Gastroesophageal sphincter (tissue), 4 donors: ENCODE measurements around the gene PTPRG. TPM values are rescaled to one million over a fixed set of nuclear protein-coding genes. Genes with fewer than 3 reads are reported as not detected.

Experiments
- ATAC-seq: fragments of 150-250 bp; one replicate; pipeline ENCODE4 v1.9.1; 2016; ENCODE audit warnings: mild to moderate bottlenecking, moderate library complexity
- H3K27ac ChIP-seq, 4 donors: fragments of 200-600 bp; sonication (generic) in 3 of 4; 1 replicate in 3 of 4; 2 replicates in 1 of 4; pipeline ENCODE4 v1.5.1; 2016 to 2019
- H3K27me3 ChIP-seq: fragments of 200-600 bp; sonication (generic); one replicate; pipeline ENCODE4 v1.5.1; 2019
- H3K36me3 ChIP-seq, 2 donors: fragments of 200-600 bp; sonication (generic); one replicate each; pipeline ENCODE4 v1.5.1; 2019; ENCODE audit warnings: control low read depth in 1 of 2
- H3K4me1 ChIP-seq, 3 donors: fragments of 200-600 bp; sonication (generic); 1 replicate in 2 of 3; 2 replicates in 1 of 3; pipeline ENCODE4 v1.5.1; 2016 to 2019; ENCODE audit warnings: control low read depth in 2 of 3
- H3K4me3 ChIP-seq, 2 donors: fragments of 200-600 bp; sonication (generic); one replicate each; pipeline ENCODE4 v1.5.1; 2019; ENCODE audit warnings: mild to moderate bottlenecking in 1 of 2, moderate library complexity in 1 of 2
- H3K9me3 ChIP-seq, 3 donors: fragments of 200-600 bp; sonication (generic); one replicate each; pipeline ENCODE4 v1.5.1; 2017 to 2019; ENCODE audit warnings: control low read depth in 2 of 3
- CTCF ChIP-seq, 4 experiments: fragments of 200-600 bp in 2 of 4; fragments of 450-650 bp in 2 of 4; sonication (generic) in 1 of 4; IDR thresholded peaks; one replicate each; pipeline ENCODE4 v1.5.1; 2017 to 2019; ENCODE audit warnings: antibody characterized with exemption in 4 of 4, mild to moderate bottlenecking in 2 of 4, moderate library complexity in 2 of 4
- EP300 ChIP-seq: sonication (generic); formaldehyde crosslinking; IDR thresholded peaks from one replicate; pipeline ENCODE4 v1.6.1; 2017; ENCODE audit warnings: antibody characterized with exemption, mild to moderate bottlenecking
- POLR2A ChIP-seq, 2 donors: fragments of 450-650 bp; IDR thresholded peaks; one replicate each; pipeline ENCODE4 v1.6.1; 2017; ENCODE audit warnings: antibody characterized with exemption in 2 of 2, mild to moderate bottlenecking in 2 of 2, moderate library complexity in 1 of 2
- POLR2AphosphoS5 ChIP-seq: sonication (generic); formaldehyde crosslinking; IDR thresholded peaks from one replicate; pipeline ENCODE4 v1.6.1; 2017; ENCODE audit warnings: antibody characterized with exemption
- WGBS, 2 donors: methylation state at CpG; one replicate each; pipeline ENCODE4 v1.1.5; 2018; ENCODE audit warnings: low coverage in 1 of 2; 5-methylcytosine and 5-hydroxymethylcytosine counted together
- total RNA-seq, 4 donors: library from RNA; depleted of rRNA; stranded (reverse); fragments of >200 nt; gene quantifications; one replicate each; pipeline ENCODE4 v1.1.0, GENCODE V29; 2016

Gene PTPRG
- total RNA-seq, 4 donors from 2014 or later: 48.7 to 81.9 (median 52.8) TPM

- Histone ChIP-seq H3K9me3 (no peaks in the 10 kb centered on the region), H3K27ac (no peak overlapping the region), H3K4me1 (peaks cover 0 to 44% (median 6%) of the 10 kb centered on the region in 3 donors), H3K36me3 (no peaks in the 10 kb centered on the region), H3K4me3 (no peak overlapping the region), H3K27me3 (no peaks in the 10 kb centered on the region)
- 43 to 70% methylated on average over 4 to 7 of the region's 7 CpGs for WGBS, 2 donors
- TF ChIP-seq POLR2A (IDR thresholded peaks at IDR 0.05) (no peak), CTCF (IDR thresholded peaks at IDR 0.05) (no peak), EP300 (no peak), POLR2AphosphoS5 (no peak)
- no peak for ATAC-seq
These were observed 301.4 kb downstream of the PTPRG start for GRCh38 chr3:61862614-61863289.

GRCh38 chr3:61863579-61863978 lies 302.2 kb downstream of the PTPRG start:
- H3K4me1 ChIP-seq: peaks cover 0 to 38% (median 6%) of the 10 kb centered on the region in 3 donors

GRCh38 chr3:61864886-61865285 lies 303.5 kb downstream of the PTPRG start:
- Histone ChIP-seq H3K4me3 (no peak overlapping the region), H3K4me1 (peaks cover 0 to 38% (median 6%) of the 10 kb centered on the region in 3 donors), H3K36me3 (no peaks in the 10 kb centered on the region), H3K9me3 (no peaks in the 10 kb centered on the region), H3K27ac (no peak overlapping the region), H3K27me3 (no peaks in the 10 kb centered on the region)
- TF ChIP-seq CTCF (IDR thresholded peaks at IDR 0.05) (no peak), POLR2A (IDR thresholded peaks at IDR 0.05) (no peak), EP300 (no peak), POLR2AphosphoS5 (no peak)
- no peak for ATAC-seq
- 20% methylated on average over 1 of the region's 1 CpG; no CpG with 5 or more reads in 1 of the 2 donors for WGBS, 2 donors

More at GRCh38 chr3:61863579-61863978, 302.2 kb downstream of the PTPRG start:
- no peaks in the 10 kb centered on the region for H3K36me3 ChIP-seq
- H3K27me3 ChIP-seq: no peaks in the 10 kb centered on the region
- H3K4me3 ChIP-seq: no peak overlapping the region
- H3K27ac ChIP-seq: no peak overlapping the region
- no peaks in the 10 kb centered on the region for H3K9me3 ChIP-seq
- no CpG with 5 or more reads among the region's 1 CpG for WGBS, 2 donors
- ATAC-seq: no peak
- TF ChIP-seq CTCF (IDR thresholded peaks at IDR 0.05): no peak
- TF ChIP-seq EP300: no peak
- TF ChIP-seq POLR2AphosphoS5: no peak
- no peak for TF ChIP-seq POLR2A (IDR thresholded peaks at IDR 0.05)

GRCh38 chr3:61865466-61866152 lies 304.2 kb downstream of the PTPRG start:
- Histone ChIP-seq H3K27ac (no peak overlapping the region), H3K27me3 (no peaks in the 10 kb centered on the region), H3K9me3 (no peaks in the 10 kb centered on the region), H3K4me1 (peaks cover 0 to 38% (median 6%) of the 10 kb centered on the region in 3 donors), H3K36me3 (no peaks in the 10 kb centered on the region), H3K4me3 (no peak overlapping the region)
- 90% methylated on average over 5 of the region's 6 CpGs; no CpG with 5 or more reads in 1 of the 2 donors for WGBS, 2 donors
- TF ChIP-seq EP300 (no peak), POLR2A (IDR thresholded peaks at IDR 0.05) (no peak), POLR2AphosphoS5 (no peak), CTCF (IDR thresholded peaks at IDR 0.05) (no peak)
- no peak for ATAC-seq
